Measurements from ENCODE around the gene MTPN.

The MTPN gene

DNA sequence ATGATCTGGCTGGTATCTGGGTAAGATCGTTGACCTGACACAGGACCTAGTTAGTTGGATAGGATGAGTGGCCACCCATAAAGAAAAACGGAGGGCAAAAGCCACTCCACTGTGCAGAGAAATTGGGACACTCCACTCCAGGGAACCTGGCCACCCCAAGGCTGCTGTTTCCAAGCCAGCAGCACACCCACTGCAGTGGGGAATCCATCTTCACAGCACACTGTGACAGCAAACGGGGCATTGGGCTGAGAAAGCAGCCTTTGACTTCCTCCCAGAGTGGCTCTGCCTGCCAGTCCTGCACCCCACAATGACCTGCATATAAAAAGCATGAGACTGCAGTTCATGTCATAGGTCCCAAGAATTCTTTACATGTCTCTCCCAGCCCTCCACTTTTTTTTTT is 52.9 kb downstream of the MTPN start:
- DNase-seq (ENCODE audit: low spot score): no peak

DNA sequence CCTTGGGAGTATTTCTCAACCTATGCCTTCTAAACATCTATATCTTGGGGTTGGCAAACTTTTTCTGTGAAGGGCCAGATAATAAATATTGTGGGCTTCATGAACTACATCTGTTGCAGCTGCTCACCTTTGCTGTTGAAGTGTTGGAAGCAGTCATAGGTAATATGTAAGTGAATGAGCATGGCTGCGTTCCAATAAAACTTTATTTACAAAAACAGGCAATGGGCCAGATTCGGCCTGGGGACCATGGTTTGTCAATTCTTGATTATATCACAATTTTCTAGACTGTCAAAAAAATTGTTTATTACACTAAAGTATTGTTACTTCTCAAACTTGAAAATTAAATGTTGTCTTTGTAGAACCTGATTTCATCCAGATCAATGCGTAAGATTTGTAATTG is 54.9 kb downstream of the MTPN start:
- DNase-seq (ENCODE audit: low spot score): no peak

DNA sequence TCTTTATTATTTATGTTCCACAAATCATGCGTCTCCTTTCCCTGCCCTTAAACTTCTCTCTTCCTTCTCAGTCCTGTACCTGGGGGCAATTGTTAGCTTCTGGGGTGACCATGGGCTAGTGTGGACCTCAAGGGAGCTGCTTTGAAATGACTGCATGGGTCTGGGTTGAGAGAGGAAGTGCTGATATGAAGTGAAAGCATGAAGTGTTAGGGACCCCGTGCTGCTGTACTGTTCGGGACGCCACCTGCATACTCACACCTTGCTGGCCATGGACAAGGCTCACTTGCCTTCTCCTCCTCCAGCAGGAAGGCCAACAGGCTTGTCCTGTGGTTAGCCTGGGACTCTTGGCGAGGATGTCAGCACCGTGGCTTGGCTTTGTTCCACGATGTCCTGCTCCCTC is 56.7 kb downstream of the MTPN start:
- DNase-seq (ENCODE audit: low spot score): no peak

DNA sequence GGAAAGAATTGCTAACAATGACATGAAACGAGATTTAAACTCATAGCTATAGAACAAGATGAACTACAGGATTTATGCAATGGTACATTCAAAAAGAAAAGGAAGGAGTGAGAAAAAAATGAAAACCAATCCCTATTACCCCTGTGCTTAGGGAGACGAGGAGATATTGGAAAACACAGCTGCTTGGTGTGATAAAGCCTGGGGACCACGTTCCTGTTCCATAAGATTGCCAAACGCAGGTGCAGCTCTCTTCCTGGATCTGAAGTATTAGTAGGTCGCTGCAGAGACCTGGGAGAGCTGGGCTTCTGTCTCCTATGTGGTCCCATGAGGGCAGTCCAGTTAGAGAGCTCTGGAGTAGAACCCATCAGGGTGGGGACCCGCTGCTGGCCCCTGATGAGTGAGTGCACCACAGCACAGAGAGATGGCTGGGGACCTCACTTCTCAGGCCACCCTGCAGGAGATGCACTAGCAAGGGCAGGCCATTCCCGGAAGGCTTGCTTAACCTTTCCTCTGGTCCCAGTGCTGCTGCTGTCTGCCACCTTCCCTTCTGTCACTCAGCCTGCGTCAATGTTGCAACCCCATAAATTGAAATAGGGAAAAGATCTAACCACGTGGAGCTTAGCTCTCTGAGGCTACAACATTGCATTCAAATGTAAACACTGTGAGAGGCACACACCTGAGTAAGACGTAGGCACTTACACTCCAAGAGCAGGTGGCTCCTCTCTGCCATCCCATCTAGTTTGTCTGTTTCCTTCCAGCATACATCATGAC is 57.9 kb downstream of the MTPN start:
- DNase-seq (ENCODE audit: low spot score): no peak

DNA sequence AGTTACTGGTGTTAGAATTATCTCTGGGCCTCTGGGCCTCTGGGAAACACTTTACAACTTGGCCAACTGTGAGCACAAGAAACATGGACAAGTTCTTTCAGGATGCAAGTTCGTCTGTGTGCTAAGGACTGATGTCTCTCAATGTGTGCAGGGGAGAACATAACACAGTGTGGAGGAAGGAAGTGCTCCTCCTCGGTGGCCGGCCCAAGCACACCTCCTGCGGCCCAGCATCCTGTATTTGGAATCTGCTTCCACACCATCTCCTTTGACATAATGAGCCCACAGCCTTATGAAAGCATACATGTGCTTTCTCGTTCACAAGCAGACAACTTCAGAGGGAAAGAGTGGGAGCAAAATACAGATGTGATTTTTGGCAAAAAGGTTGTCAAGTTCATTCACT is 59.0 kb downstream of the MTPN start:
- DNase-seq (ENCODE audit: low spot score): no peak

DNA sequence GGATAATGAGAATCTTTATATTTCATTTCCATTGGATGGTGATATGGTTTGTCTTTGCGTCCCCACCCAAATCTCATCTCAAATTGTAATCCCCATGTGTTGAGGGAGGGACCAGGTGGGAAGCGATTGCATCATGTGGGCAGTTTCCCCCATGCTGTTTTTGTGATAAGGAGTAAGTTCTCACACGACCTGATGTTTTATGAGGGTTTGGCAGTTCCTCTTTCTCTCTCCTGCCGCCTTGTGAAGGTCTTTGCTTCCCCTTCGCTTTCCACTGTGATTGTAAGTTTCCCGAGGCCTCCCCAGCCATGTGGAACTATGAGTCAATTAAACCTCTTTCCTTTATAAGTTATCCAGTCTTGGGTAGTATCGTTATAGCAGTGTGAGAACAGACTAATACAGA is 59.4 kb downstream of the MTPN start:
- no peak for DNase-seq (ENCODE audit: low spot score)

DNA sequence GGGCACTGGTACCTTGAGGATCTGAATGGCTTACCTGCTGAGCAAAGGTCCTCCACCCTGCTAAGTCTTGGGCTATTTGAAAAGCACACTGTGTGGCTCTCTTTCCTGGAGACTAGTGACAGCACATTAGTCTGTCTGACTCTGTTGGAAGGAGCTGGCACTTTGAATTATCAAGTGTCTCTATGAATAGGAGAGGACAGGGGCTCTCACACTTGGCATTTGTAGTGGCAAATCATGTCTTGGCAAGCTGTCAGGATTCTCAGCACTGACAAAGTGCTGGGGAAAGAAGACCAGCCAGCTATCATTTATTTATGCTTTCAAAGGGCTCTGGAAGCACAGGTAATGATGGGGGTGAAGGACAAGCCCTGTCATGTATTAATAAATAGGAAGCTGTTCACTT is 62.8 kb downstream of the MTPN start:
- no peak for DNase-seq (ENCODE audit: low spot score)

DNA sequence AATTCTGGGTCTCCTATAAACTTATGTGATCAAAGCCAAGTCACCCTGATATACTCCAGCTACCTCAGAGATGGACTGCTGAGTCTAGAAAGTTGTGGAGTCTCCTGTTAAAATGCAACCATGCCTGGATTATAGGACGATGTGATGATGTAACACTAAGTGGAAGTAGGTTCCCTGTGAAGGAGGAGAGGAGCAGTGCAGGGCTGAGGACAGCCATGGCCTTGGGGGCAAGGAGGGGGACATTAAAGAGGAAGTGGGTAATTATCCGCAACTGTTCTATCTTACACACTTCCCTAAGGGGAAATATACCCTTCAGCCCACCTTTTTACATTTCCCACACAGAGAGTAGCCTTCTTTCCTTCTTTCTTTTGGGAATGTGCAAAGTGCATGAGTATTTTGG is 63.8 kb downstream of the MTPN start:
- no peak for DNase-seq (ENCODE audit: low spot score)

DNA sequence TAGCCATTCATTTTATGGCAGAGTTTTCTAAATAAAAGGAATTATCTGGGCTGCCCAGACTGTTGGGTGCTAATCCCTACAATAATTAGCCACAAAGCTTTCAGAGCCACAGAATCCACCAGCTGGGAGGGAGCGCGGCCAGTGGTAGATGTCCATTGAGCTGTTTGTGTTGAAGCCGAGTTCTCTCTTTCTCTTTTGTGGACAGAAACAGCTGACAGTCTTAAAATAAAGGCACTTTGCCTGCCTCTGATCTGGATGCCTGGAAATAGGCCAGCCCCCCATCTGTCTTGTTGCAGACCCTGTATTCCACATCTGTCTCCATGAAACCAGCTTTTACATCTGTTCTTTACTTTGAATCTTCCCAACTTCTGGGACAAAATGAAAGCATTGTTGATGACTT is 66.1 kb downstream of the MTPN start:
- no peak for DNase-seq (ENCODE audit: low spot score)

DNA sequence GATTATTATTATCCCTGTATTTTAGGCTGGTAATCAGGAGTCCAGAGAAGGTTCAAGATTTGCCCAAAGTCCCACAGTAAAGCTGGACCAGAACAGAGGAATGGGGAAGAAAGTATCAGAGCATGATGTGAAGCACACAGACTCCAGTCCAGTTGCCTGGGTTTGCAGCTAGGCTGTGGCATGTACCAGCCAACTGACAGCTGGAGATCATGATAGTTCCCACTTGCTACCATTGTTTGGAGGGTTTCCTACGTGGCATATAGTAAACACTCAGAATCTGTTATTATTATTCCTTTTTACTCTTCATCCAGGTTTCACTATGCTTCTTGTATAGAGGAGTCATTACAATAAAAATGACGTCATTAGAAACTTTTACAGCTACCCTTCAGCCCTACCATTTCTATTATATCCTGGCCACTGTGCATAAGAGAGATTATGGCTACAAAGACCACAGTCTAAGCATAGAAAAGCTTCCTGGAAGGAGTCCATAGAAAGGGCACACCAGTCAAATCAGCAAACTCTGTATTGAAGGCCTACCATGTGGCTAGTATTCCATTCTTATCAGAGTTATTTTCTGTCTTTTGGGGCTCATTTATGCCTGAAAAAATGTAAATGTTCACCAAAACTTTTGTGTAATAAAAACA is 66.6 kb downstream of the MTPN start:
- DNase-seq (ENCODE audit: low spot score): no peak

DNA sequence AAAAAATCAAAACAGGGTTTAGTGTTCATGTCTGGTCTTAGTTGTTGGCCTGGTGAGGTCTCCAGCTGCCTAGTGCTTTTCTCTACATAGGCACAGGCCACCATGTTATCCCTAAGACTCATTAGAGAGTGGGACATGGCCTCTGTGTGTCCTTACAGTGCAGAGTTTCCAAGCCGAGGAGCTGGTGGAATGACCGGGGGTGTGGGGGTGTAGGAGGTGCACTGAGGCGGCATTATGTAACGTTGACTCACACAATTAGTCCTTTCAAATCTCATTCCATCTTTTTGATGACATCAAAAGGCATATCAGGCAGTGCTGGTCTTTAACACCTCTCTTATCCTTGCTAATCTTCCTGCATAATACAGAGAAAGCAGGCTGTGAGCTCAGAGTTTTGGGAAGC is 71.3 kb downstream of the MTPN start:
- DNase-seq (ENCODE audit: low spot score): no peak

DNA sequence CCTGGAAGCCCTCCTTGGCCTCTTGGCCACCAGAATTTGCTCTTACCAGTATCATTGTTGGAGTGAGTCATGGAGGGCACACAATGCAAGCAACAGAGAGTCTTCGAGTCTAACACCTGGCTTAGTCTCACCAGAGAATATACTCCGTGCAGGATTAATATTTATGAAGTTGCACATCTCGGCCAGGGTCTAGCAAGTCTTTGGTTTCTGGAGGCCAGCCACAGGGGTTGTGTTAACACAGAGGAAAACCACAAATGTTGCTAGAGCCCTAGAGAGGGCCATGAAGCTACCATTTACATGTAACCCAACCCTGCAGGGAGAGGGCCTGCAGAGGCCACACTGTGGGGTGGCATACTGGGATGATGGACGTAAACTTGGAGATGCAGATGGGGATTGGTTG is 71.8 kb downstream of the MTPN start:
- no peak for DNase-seq (ENCODE audit: low spot score)

DNA sequence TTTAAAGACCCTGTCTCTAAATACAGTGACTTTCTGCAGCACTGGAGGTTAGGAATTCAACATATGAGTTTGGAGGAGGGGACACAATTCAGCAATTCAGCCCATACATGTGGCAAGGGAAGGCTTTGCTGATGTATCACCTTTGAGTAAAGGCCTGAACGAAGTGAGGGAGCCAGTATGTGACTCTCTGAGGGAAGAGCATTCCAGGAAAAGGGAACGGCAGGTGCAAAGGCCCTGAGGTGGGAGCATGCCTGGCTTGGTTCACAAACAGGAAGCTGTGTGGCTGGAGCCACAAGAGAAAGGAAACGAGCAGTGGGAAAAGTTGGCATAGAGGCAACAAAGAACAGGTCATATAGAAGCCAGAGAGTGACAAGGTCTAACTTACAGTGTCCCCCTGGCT is 72.9 kb downstream of the MTPN start:
- DNase-seq (ENCODE audit: low spot score): no peak

DNA sequence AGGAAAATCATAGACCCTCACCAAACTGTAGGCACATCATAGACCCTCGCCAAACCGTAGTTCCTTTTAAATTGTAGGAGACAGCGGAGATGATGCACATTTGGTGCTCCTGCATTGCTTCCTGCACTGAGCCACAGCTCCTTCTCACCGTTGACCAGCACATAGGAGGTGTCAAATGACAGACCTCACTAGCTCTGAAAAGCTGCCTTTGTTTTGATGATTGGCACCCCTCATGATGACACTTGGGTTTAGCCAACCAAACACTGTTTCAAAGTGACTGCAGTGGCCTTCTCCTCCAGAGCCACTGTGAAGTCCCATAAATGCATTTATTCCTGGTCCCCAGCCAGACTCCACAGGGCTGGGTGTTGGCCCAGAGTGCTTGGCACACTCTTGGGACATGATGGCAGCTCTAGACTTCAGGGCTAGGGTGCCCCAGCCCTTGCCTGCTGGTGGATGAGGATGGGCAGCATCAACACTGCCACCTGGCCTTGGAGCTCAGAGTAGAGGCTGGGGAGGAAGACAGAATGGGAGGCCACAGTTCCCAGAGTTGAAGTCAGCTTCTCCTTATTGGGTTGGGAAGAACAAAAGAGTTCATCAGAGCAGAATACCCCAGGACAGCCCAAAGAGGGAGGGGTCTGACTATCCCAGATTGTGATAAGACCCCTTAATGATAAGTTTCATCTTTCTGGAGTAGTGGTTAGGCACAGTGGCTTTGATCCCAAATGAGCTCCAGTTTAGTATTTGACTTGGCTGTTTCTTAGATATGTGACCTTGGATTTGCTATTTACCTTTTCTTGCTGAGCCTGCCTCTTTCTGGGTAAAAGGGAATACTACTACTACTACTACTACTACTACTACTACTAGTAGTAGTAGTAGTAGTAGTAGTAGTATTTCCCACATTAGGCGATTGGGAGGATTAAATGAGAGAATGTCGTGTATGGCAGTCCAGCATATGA is 75.3 kb downstream of the MTPN start:
- DNase-seq (ENCODE audit: low spot score): no peak

DNA sequence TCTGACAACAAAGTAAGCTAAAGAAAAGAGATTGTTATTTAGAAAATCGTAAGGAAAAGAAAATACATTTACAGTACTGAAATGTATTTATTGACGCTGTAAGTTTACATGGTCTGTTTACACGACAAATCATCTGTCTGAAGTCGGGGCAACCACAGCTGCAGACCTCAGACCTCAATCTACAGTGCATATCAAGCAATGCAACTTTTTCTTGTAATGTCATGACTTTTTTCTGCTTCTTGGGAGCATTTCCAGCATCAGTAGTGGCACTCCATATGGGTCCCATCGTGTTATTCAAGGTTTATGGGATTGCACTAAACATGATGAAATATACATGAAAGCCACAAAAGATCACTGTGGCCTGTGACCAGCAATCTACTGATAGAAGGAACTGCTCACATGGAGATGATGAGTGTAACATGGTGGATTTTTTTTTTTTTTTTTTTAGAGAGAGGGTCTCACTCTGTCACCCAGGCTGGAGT is 77.1 kb downstream of the MTPN start:
- DNase-seq (ENCODE audit: low spot score): no peak

DNA sequence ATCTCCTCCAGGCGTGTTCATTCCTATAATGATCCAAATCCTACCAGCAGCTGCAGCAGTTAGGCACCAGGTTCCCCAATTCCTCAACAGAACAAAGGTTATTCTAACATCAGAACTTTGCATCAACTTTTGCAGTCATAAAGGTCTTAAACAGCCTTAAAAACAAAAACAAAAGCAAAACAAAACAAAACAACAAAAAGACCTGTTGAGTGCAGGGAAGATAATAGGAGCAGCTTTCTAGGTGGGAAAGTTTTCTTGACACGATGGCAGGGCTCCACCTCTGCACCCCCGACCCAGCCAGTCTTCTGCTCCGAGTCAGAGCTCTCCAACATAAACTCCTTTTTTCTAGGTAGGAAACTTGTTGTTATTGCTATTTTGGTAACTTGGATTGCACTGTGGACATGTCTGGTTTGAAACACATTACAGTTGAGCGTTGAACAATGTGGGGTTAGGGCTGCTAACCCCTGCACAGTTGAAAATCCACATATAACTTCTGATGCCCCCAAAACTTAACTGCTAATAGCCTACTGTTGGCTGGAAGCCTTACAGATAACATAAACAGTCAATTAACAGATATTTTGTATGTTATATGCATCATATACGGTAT is 77.6 kb downstream of the MTPN start:
- DNase-seq (ENCODE audit: low spot score): no peak

DNA sequence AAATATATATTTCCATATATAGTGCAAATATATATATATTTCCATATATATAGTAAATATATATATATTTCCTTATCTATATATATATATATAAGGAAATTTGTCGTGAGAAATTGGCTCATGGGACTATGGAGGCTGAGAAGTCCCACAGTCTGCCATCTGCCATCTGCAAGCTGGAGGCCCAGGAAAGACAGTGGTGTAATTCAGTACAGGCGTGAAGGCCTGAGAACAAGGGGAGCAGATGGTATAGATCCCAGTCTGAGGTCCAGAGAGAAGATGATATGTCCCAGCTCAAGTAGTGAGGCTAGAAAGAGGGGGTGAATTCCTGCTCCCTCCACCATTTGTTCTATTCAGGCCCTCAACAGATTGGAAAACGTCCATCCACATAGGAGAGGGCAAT is 78.9 kb downstream of the MTPN start:
- DNase-seq (ENCODE audit: low spot score): no peak

DNA sequence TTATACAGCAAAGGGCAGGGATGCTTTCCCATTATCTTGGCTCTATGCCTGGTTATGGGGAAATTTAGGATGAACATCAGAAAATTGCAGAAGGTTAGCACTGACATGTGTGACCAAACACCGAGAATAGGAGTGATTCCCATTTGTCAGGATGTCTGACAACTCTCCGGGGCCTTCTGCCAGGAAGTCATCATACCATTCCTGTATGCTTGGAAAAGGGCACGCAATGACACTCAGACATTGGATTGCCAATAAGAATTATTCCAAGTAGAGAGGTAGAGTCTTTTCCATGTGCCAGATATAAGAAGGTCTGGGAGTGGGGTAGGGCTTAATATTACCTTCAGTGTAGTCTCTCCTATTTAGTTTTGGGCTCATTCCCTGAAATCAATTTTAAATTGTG is 82.3 kb downstream of the MTPN start:
- no peak for DNase-seq (ENCODE audit: low spot score)

DNA sequence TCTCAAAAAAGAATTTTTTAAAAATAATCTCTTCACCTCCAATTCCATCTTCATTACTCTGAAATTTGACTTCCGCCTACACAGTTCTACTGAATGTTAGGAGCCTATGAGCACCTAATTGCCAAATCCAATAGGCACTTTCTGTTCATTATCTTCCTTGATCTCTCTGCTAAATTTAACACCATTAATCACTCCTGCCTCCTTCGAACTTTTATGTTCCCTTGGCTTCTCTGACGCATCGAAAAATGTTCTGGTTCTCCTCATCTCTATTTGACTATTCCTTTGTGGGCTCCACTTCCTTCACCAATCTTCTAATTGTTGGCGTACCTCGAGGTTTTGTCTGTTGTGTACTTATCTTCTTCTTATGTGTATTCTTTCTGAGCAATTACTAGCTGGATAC is 87.3 kb downstream of the MTPN start:
- no peak for DNase-seq (ENCODE audit: low spot score)

DNA sequence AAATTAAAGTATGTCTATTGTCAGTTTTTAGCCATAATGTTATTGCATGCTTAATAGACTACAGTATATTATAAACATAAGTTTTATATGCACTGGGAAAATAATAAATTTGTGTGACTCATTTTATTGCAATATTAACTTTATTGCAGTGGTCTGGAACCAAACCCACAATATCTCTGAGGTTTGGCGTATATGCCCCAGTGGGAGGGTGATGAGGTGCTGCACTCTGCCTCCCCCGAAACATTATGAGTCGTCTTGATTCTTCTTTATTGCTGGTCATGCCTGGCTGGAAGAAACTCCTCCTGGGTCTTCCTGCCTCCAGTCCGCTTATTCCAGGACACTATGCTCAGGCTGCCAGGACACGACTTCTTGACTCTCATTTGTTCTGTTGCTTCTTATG is 88.4 kb downstream of the MTPN start:
- DNase-seq (ENCODE audit: low spot score): no peak

DNA sequence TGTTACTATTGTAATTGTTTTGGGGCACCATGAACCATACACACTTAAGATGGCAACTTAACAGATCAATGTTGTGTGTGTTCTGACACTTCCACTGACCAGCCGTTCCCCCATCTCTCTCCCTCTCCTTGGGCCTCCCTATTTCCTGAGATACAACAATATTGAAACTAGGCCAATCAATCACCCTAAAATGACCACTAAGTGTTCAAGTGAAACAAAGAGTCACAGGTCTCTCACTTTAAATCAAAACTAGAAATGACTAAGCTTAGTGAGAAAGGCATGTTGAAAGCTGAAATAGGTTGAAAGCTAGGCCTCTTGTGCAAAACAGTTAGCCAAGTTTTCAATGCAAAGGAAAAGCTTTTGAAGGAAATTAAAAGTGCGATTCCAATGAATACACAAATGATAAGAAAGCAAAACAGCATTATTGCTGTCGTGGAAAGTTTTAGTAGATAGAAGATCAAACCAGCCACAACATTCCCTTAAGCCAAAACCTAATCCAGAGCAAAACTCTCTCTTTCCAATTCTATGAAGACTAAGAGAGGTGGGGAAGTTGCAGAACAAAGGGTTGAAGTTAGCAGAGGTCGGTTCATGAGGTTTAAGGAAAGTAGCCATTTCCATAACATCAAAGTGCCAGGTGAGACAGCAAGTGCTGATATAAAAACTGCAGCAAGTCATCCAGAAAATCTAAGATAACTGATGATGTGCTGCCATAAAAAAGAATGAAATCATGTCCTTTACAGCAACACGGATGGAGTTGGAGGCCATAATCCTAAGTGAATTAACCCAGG is 90.6 kb downstream of the MTPN start:
- DNase-seq (ENCODE audit: low spot score): no peak
